GM19043 (cell line): ENCODE results near the gene IRF4.

ENCODE experiments used
- ATAC-seq: cut with Tn5 transposase; IDR thresholded peaks from one replicate; pipeline ENCODE4 v1.9.1; 2021; ENCODE audit warnings: low read depth; ENCODE audit not compliant: unreplicated experiment

Gene IRF4

DNA sequence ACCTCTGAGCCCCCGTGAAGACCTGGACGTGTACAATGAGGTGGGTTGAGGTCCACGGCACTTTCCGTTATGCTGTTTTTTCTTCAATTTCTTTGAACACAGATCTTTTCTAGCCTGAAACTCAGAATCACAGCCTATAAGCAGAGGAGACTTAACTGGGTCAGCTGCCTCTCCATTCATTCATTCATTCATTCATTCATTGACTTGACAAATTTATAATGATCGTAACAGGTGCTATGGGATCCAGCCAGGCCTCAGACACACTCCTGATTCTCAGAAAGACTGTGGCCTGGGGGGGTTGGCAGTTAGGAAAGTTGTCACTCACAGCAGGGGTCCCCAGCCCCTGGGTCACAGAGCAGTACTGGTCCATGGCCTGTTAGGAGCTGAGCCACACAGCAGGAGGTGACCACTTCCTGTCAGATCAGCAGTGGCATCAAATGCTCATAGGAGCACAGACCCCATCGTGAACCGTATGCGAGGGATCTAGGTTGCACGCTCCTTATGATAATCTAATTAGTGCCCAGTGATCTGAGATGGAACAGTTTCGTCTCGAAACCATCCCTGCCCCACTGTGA lies 38.6 kb upstream of the IRF4 start:
- ATAC-seq, result no peak

DNA sequence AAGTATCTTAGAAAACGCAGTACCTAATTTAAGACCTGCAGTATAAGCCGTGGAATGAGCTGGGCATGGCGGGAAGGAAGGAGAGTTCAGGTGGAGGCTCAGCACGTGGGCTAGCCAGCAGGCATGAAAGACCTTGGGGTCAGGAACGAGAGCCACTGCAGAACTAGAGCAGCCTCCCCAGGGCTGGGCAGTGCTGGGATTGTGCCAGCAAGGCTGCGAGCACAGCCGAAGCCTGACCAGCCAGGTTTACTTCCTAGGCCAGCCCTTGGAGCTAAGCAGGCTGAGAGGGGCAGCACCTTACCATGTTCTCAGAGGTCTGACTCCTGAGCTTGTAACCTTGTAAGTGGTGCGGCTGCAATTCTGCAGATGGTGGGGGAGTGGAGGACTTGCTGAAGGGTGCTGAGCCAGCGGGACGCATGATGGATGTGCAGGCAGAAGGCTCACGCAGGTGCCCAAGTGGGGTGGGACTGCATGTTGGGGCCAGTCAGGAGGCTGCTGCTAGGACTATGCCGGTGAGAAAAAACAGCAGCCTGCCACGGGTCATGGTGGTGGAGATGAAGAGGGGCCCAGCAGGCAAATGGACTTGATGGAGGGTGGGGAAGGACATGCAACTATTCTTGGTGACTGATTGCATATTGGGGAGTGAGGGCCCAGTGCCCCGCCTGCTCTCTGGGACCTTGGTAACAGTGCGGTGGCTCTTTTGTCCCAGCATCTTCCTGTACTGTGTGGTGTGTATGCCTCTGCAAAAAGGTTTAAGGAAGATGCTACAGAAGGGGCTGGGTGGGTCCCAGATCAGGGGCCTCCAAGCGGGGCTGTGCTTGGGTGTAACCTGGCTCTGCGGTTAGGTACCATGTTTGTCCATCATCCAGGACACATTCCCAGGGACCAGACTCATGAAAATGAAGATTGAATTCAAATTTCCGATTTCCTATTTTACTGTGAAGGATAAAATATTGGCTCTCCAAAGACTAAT lies 37.6 kb upstream of the IRF4 start:
- no peak for ATAC-seq

DNA sequence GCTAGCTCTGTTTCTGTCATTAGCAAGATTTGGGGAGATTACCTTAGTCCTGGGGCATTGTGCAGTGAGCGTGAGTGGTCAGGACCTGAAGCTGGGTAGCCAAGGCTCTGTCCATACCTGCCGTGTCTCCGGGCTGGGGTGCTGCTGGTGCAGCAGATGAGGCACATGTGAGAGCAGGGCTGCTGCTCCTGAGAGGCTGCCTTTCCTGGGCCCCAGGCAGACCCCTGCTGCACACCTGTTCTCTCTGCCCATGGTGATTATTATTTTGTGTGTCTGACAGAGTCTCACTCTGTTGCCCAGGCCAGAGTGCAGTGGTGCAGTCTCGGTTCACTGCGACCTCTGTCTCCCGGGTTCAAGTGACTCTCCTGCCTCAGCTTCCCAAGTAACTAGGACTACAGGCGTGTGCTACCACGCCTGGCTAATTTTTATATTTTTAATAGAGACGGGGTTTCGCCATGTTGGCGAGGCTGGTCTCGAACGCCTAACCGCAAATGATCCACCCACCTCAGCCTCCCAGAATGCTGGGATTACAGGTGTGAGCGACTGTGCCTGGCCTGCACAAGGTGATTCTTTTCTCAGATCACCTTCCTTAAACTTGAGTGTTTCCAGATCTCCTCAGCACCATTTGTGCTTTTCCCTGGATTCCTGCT lies 36.8 kb upstream of the IRF4 start:
- no peak for ATAC-seq

DNA sequence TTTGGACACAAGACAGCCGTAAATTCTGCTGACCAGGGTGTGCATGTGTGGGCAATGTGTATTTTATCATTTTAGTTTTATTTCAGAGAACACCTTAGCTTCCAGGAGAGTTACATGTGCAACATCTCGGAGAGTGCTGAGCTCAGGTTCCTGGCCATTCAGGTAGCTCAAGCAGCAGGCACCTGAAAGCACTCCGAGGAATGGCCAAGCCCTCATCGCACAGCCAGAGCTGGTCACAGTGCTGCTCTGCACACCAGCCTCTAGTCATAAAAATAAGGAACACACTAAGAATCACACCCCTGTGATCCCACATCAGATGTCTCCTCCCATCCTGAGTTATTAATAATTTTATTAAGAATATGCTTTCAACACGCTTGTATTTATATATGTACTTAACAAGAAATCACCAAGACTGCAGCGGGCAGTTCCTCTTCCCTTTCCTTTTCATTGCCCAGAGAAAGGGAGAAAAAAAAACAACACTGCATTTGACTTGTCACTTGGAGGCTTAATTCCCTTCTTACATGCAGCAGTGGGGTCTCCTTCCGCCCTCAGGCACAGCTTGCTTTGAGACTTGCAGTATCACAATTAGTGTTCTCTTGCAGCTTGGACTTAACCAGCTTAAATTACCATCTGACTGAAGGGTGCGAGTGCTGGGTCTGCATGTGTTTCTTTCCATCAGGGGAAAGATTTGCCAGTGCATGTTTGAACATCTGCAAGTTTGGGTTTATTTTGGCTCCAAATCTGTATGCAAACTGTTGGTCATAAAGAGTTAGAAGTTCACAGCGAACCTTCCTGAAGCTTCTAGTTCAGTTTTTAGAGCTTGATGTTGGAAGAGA lies 36.0 kb upstream of the IRF4 start:
- no peak for ATAC-seq

DNA sequence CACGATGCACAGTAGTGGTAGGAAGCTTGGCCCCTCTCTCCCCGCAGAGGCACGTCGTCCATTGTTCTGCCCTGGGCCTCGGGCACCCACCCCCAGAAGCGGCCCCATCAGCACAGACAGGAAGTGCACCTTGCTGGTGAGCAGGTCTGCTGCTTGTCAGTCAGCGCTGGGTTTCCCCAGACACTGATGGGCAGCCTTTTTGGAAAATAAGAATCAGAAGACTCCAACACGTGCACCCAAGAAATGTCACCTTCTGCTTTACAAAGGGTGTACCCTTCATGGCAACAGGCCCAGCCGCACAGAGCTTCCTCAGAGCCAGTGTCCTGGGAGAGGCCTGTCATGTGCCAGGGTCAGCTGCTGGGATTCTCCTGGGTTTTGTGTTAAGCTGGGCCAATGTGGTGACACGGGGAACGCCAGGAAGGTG lies 34.7 kb upstream of the IRF4 start:
- ATAC-seq, result peak; percentile 57

DNA sequence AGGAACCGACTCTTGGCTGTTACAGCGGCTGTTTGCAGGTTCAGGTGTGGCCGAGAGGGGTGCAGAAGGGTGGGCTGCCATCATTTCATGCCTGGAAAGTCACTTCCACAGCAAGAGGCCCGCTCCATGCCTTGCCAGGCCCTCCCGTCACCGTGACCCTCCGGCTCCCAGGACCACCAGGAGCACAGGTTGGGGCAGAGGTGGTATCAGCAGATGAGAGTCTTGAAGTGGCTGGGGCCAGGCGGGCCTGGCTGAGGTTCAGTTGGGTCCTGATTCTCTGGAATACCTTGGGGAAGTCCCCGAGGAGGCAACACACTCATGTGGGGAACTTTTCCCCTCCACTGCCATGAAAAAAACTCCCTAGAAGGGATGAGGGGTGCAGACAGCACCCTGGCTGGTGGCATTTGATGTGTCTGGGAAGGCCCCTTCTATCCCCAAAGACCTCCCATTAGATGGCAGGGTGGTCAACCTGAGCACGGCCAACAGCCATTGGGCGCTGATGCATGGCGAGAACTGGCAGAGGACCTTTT lies 34.2 kb upstream of the IRF4 start:
- ATAC-seq, result no peak

DNA sequence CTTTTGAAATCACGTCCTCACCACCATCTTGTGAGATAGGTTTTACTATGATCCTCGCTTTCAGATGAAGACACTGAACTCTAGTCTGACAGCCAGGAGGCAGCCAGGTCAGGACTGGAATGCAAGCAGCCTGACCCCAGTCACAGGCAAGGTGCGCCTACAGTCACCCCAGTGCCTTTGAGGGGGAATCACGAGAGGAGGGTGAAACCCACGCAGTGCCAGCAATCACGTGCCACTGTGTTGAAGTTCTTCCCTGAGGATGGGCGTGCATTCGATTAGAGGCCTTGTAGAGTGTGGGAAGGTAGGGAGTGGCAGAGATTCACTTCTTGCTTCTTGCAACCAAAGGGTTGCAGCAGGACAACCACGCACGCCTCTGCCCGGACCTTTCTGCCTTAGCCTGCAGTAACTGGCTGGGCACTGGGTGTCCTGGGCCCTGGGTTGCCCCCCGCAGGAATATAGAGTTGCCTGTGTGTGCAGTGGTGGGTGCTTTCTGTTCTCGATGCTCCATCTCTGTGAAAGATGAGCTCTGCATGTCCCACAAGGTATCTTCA lies 33.7 kb upstream of the IRF4 start:
- ATAC-seq, result no peak

DNA sequence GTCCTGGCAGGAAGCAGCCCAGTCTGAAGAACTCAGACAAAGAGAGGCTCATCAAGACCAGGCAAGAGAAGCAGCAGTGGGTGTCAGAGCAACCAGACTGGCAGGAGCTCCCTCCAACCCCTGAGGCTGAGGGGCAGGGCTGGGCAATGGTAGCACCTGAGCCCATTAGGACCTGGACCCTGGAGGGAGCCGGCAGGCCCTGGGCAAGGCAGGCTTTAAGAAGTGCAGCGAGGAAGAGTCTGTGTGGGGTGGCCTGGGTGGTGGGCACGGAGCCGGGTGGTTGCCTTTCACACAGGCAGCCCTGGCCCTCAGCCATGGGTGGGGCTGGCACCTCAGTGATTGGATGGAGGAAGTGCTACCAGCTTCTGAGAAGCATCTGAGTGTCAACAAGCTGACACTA lies 33.1 kb upstream of the IRF4 start:
- no peak for ATAC-seq

DNA sequence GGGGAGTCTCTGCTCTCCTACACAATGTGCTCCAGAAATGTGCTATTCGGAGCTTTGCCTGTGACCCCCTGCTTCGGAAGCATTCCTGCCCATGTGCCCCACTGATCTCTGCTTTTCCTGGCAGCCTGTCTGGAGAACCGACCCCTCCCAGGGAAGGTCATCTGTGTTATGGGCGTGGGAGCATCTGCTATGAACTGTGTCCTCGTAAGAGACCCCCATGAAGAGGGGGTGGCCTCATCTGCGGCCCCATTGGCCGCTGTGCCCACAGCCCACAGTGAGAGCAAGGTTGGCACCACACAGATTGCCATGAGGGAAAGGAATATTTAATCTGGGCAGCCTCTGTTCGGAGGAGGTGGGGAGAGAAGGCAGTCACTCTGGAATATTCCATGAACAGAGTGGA lies 32.7 kb upstream of the IRF4 start:
- ATAC-seq, result no peak

DNA sequence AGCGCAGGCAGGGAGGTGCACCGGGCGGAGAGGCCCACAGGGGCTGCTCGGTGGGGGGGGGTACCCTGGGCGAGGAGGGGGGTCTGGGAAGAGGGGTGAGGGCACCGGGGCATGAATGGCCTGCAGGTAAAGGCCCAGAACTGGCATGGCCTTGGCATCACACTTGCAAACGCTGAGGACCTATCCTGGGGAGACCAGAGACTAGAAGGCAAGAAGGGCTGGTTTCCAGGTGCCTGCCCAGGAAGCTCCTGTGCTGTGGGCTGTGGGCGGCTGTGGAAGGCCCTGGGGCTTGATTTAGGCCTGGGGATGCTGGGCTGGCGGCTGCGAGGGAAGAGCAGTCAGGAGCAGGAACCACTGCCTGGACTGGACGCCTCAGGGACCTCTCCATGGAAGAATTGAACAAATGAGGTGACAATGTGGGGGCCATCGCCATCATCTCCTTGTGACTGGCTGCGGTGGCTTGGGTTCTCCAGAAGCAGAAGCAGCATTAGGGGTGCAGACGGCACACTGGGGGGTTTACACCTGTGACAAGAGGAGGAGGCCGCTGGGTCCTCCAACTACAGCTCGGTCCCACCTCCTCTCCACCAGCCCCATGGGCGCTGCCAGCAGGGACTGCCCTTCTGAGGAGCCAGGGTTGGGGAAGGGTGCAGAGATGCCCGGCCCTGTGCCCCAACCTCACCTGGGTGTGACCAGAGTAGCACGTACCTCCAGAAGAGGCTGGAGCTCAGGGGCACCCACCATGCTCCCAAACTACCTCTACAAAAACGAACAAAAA lies 32.1 kb upstream of the IRF4 start:
- ATAC-seq, result no peak

DNA sequence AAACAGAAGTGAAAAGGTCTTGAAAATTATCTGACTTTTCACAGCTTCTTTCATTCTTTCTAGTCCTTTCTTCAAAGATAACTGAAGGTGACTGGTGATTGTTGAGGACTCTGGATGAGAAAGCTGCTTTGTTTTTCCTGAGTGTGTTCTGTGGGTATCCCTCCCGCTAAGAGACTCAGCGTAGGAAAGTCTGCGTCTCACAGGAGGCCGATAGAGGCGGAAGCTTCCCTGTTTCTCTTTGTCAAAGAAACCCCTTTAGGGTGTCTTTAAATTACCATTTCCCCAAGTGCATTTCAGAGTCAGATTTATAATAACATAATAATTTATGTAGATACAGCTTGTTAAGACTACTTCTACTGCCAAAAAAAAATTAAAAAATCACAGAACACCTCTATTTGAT lies 31.2 kb upstream of the IRF4 start:
- no peak for ATAC-seq

DNA sequence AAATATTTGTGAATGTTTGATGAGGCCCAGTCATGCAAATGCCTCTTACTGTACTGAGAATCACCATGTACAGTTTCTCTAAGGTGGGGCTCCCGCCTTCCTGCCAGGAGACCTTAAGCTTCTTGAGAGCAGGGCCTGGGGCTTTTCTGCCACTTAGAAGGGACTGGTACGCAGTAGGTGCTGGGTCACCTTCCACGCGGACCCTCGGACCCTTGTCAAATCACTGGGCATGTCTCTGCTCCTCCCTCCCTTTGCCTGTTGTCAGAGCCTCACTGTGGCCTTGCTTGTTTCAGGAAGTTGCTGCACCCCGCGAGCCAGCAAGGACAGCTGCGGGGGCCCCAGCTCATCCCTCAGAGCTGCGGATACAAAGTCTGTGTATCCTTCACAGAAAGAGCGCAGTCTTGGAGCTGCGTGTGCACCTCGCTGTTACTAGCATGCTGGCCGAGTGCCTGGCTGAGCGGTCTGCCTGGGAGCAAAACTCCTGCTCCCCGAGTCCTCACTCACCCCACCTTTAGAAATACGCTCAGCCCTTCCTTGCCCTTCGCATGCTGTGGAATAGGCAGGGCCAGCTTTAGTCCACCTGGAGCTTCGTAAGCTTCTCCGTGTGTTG lies 30.7 kb upstream of the IRF4 start:
- no peak for ATAC-seq

DNA sequence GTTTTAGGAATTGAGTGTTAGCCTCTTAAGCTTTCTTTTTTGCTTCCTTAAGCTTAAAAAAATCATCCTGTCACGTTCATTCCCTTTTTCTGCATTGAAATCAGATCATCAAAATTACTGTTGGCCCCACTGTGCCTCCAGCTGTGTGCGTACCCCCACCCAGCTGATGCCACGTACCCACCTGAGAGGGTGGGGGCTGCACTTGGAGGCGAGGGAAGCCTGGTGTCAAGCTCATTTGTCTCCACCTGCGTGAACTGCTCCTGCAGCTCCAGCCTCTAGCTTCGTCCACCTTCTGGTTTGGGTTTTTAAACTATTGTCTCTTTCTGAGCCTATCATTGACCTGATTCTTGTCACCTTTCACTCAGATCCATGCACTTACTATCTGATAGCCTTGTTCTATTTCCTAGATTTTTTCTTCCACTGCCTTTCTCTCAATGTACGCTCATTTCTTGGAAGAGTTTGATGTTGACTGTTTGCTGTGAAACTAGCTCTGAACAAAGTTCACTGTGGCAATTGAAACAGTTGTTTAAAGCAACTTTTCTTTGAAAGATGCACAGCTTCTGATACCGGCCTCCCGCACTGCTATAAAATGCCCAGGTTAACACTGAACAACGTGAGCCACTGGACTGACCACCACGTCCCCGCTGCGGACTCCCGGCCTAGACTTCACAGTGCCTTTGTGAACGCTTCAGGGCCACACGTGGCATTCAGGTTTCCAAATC lies 30.0 kb upstream of the IRF4 start:
- no peak for ATAC-seq

DNA sequence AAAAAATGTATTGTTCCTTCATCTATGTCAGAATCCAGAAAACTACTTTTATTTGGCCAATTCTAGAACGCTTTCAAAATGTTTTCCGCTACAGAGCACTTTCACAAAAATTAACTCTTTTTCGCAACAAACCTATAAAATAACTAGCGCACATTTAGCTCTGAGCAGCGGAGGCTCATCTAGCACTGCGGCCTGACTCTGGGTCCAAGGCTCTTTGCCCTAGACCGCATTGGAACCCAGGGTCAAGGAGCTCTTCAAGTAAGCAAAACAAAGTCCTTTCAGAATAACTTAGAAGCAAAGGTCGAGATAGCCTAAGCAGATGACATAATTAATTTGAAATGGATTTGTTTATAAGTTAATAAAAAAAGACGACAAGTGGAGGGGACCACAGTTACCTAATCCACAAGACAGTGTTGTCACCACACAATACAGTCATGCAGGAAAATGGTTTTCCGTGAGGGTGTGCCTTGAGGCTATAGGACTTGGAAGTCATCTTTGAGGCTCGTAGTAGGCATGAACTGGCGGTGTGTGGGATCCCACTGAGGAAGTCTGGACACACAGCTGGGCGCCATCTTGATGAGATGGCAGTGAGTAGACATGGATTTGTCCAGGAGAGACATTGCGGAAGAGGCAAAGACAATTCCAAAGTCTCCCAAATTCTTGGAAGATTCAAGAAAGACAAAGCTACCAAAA lies 29.2 kb upstream of the IRF4 start:
- ATAC-seq, result no peak

DNA sequence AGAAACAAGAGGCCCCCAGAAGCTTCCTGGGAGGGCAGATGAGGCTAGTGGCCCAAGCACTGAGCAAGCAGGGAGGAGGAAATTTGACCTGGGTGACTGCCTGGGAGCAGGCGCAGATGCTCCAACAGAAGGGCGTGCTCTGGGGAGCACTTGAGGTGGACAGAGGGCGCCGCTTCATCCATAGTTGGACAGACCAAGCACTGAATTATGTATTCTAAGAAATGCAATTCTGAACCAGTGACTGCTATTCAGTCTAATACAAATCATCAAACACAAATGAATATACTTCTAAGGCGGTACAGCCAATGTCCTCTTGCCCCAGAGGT lies 28.7 kb upstream of the IRF4 start:
- no peak for ATAC-seq

DNA sequence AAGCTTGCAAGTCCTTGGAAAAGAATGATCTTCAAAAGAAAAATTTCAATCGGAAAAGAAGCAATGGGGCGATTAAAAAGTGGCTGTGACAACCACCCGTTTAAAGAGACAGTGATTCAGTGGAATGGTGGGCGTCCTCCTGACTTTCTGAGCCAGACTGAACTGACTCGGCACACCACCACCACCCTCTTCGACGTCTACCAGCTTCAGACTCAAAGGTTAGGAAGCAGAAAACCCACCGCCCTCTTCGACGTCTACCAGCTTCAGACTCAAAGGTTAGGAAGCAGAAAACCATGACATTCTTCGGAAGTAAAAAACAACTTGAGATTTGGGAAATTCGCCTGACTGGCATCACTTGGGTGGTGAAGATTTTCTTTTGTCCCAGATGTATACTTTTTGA lies 28.3 kb upstream of the IRF4 start:
- ATAC-seq, result no peak

DNA sequence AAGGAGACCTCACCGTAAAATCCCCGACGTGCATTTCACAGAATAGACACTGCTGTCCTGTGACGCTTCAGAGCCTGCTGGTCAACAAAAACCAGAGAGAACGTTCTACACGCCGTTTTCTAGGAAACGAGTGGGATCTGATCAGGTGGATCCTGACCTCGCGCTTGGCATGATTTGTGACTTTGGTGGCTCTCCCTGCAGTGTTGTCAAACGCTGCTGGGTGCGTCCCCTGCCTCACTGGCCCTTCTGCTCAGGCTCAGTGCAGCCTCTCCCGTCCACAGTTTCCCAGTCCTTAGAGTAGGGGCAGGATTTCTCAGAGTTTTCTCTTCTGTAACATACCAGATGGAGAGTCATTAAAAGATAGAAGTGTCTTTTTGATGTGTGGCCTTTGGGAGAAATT lies 27.6 kb upstream of the IRF4 start:
- ATAC-seq, result no peak
